ENCODE data around the gene JARID2.

The JARID2 gene

GRCh38 chr6:15399641-15400470, 154.0 kb downstream of the JARID2 start (continued):
- TF ChIP-seq GLIS2 (tag by site-specific recombination; IDR thresholded peaks at IDR 0.05) (peak; percentile 49; the same call in 1 of the 2 replicates), ZNF488 (tag by site-specific recombination; IDR thresholded peaks at IDR 0.05) (no peak), PRDM4 (tag by site-specific recombination; IDR thresholded peaks at IDR 0.05) (0 out of 2 replicates have a peak, but pooled peaks have one; percentile 19), PRDM2 (tag by site-specific recombination; IDR thresholded peaks at IDR 0.05; ENCODE audit: borderline replicate concordance) (no peak), ZXDB (tag by site-specific recombination; IDR thresholded peaks at IDR 0.05) (peak; percentile 30; the same call in 1 of the 2 replicates), ZBTB17 (tag by site-specific recombination; IDR thresholded peaks at IDR 0.05) (peak; percentile 37; the same call in 1 of the 2 replicates), OSR2 (tag by site-specific recombination; IDR thresholded peaks at IDR 0.05) (peak; percentile 73), ZNF211 (tag by site-specific recombination; IDR thresholded peaks at IDR 0.05; ENCODE audit: low read depth) (no peak), RBAK (tag by site-specific recombination; IDR thresholded peaks at IDR 0.05) (no peak), ZNF19 (tag by site-specific recombination; IDR thresholded peaks at IDR 0.05; ENCODE audit: low read depth) (no peak), ZNF335 (tag by site-specific recombination; conservative IDR thresholded peaks at IDR 0.05) (peak; percentile 63; the same call in 1 of the 2 replicates), ZNF747 (tag by site-specific recombination; IDR thresholded peaks at IDR 0.05) (no peak), MEIS1 (CRISPR knock-in tag; IDR thresholded peaks at IDR 0.05; ENCODE audit: borderline replicate concordance) (no peak), IKZF3 (tag by site-specific recombination; IDR thresholded peaks at IDR 0.05) (peak; percentile 8; the same call in 1 of the 2 replicates), ZNF707 (tag by site-specific recombination; IDR thresholded peaks at IDR 0.05) (no peak), GLI2 (tag by site-specific recombination; IDR thresholded peaks at IDR 0.05; ENCODE audit: borderline replicate concordance, low read depth) (no peak), FEZF1 (tag by site-specific recombination; IDR thresholded peaks at IDR 0.05) (peak; percentile 75), SP2 (tag by site-specific recombination; IDR thresholded peaks at IDR 0.05) (no peak), TCF7L2 (IDR thresholded peaks at IDR 0.05; ENCODE audit: borderline replicate concordance, low read depth, low read length) (0 out of 2 replicates have a peak, but pooled peaks have one; percentile 39), PRDM6 (tag by site-specific recombination; IDR thresholded peaks at IDR 0.05) (peak; percentile 87), ZEB2 (tag by site-specific recombination; IDR thresholded peaks at IDR 0.05) (peak; percentile 11; the same call in 1 of the 2 replicates), ZNF341 (tag by site-specific recombination; IDR thresholded peaks at IDR 0.05; ENCODE audit: low read depth) (no peak), ZNF311 (tag by site-specific recombination; IDR thresholded peaks at IDR 0.05; ENCODE audit: borderline replicate concordance) (no peak), ZNF433 (tag by site-specific recombination; IDR thresholded peaks at IDR 0.05; ENCODE audit: low read depth) (no peak), ZNF513 (tag by site-specific recombination; IDR thresholded peaks at IDR 0.05) (no peak), ZNF701 (tag by site-specific recombination; IDR thresholded peaks at IDR 0.05) (no peak), ZSCAN16 (tag by site-specific recombination; IDR thresholded peaks at IDR 0.05) (no peak)
